ENCODE data around the gene TEX53.

- TF ChIP-seq POLR2A (IDR thresholded peaks at IDR 0.05; ENCODE audit: low read length) (no peak), GATA1 (IDR thresholded peaks at IDR 0.05; ENCODE audit: low read depth, low read length) (no peak)
Measured at GRCh38 chr9:114606597-114607207, 50.9 kb downstream of the TEX53 start.

Data from erythroblast (primary cell).